ENCODE measurements around the gene CAPSL.

CAPSL gene

DNA sequence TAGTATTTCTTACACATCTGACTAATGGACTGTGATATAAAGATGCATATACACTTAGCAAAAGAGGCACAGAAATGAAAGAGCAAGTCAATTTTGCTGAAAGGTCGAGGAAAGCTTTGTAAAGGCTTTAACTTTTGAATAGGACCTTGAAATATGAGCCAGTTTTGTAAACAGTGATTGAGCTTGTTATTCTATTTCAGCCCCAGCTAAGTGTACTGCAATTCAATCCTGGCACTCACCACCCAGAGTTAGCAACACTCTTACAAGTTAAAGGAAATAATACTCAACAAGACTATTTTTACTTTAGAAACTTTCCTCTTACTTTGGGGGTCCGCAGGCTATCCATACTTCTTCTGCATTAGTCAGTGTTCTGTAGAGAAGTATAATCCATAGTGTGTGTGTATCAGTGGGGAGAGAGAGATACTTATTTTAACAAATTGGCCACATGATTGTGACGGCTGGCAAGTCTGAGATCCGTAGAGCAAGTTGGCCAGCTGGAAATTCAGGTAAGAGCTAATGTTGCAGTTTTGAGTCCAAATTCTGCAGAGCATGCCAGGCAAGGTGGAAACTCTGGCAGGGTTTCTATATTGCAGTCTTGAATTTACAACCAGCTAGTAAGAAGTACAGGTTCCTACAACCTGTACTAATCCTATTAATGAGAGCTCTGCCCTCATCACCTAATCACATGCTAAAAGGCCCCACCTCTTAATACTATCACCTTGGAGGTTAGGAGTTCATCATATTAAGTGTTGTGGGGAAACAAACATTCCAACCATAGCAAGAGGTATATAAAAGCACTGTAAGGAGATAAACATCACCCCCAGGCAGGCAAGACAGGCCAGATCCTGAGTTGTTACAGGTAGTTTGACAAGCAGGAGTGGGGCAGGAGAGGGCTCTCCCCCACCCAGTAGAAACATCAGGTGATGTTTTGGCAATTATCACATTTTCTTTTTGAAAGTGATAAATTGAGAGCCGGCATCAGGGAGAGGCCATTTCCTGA lies 48.1 kb downstream of the CAPSL start:
- TF ChIP-seq, protein P1, sequence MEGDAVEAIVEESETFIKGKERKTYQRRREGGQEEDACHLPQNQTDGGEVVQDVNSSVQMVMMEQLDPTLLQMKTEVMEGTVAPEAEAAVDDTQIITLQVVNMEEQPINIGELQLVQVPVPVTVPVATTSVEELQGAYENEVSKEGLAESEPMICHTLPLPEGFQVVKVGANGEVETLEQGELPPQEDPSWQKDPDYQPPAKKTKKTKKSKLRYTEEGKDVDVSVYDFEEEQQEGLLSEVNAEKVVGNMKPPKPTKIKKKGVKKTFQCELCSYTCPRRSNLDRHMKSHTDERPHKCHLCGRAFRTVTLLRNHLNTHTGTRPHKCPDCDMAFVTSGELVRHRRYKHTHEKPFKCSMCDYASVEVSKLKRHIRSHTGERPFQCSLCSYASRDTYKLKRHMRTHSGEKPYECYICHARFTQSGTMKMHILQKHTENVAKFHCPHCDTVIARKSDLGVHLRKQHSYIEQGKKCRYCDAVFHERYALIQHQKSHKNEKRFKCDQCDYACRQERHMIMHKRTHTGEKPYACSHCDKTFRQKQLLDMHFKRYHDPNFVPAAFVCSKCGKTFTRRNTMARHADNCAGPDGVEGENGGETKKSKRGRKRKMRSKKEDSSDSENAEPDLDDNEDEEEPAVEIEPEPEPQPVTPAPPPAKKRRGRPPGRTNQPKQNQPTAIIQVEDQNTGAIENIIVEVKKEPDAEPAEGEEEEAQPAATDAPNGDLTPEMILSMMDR (IDR thresholded peaks at IDR 0.05): no peak

DNA sequence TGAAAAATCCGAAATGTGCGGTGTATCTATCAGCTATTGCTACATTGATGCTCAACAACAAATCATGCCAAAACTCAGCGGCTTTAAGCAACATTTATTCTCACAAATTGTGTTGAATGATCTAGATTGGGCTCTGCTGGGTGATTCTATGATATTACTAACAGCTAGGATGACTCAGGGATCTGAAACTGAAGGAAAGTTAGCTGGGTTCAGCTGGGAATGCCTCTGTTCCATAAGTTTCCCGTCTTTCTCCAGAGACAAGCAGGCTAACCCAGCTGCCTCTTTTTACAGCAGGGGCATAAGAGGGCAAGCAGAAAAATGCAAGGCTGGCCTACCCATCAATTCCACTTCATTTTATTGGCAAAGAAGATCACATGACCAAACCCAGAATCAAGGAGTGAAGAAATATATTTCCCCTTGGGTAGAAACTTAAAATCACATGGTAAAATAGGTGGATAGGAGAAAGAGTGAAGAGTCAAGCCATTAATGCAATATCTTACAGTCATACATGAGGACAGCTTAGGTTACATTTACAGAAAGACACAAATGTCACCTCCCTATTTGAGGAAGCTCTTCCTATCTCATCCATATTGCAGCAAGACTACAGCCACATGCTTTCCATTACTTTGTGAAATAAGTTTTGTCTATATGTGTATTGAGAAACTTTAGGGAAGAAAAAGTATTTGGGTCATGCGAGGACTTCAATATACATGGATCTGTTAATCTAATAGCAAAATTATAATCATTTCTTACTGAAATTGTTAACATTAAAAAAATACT lies 50.9 kb downstream of the CAPSL start:
- TF ChIP-seq, protein P1 (IDR thresholded peaks at IDR 0.05): no peak

DNA sequence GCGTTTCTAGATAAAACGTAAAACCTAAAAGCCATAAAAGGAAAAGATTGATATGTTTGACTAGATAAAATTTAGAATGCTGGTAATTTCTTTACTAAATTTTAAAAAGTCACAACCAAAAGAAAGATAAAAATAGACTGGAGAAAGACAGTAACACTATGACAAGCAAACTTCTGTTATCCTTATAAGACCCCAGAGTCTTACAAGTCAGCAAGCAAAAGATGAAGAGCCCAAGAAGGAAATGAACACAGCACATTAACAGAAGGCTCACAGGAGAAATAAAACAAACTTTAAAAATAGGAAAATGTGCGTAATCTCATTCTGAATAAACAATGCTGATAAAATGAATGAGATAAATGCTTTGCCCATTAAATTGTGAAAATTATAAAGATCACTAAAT lies 52.0 kb downstream of the CAPSL start:
- TF ChIP-seq, protein P1 (IDR thresholded peaks at IDR 0.05): no peak

DNA sequence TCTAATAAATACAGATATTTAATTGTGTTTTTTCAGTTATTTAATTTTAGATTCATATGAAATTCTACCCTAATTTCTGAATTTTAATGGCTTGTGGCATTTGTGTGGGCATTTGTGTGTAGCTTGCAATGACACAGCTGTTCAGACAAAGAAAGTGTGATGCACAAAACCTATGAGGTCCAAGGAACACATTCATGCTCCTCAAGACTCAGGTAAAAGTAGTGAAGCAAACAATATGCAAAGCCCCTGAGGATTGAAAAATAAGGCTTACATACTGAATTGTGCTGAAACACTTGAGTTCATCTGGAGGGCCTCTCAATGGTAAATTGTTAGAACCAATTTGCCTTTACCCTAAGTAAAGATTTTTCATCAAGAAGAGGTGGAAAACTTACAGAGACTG lies 53.6 kb downstream of the CAPSL start:
- TF ChIP-seq, protein P1 (IDR thresholded peaks at IDR 0.05): no peak

DNA sequence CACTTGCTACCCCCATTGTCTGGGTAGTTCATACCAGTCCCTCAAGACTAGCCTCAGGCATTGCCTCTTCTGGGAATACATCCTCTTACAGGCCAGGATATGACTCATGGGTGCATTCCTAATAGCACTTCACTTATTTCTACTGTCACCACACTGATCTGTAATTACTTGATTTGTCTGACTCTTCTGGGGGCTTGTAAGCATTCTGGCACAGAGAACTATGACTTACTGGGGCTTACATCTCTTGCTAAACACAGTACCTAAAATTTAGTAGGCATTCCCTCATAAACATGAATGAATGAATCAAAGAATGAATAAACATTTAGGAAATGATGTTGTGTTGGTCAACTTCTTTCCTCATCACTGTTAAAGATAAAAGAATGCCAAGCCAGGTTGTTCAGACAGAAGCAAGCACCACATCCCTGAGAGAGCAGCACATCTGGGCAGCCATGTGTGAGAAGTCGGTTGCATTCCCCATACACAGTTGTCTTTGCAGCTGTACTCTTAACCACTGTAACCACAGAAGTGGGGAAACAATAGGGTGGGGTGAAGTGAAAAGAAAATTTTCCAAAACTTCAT lies 54.1 kb downstream of the CAPSL start:
- TF ChIP-seq, protein P1 (IDR thresholded peaks at IDR 0.05): no peak

DNA sequence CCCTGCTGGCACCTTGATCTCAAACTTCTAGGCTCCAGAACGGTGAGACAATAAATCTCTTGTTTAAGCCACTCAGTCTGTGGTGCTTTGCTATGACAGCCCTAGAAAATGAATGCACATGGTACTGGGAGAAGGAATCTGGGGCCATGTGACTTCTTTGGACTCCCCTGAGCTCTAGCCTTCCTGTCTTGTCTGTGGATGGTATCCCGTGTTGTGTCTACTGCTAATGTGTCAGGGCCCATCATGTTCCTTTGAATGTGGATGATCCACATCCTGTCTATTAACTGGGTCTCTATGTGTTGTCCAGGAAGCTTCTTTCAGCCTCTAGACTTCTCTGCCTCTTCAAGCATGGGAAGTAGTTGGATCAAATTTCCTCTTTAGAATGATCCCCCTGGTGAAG lies 56.7 kb downstream of the CAPSL start:
- TF ChIP-seq, protein P1 (IDR thresholded peaks at IDR 0.05): no peak

DNA sequence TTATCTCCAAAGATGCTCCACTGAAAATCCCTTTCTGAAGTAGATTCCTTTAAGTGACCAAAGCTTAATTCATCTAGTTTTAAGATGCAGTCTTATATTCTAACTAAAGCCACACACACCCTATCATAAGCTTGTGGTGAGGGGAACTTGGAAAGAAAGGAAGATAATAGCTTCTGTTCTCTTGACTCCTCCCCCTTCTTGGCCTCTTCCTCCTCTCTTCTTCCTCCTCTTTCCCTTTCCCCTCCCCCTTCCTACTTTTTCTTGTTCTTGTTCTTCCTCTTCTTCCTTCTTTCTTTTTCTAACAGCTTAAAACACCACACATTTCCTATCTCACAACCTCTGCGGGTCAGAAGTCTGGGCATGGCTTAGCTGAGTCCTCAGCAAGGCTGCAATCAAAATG lies 58.3 kb downstream of the CAPSL start:
- TF ChIP-seq, protein P1 (IDR thresholded peaks at IDR 0.05): no peak

Data from LNCAP (cell line).